Duodenal mucosa (tissue), 2 donors: ENCODE data around the gene C1QTNF8.
"Not testable (repeated sequence)": the region's sequence is repeated elsewhere in the genome, so short reads cannot be mapped to it uniquely, and the experiment has no call there.

Source experiments
- H3K27ac ChIP-seq: one replicate; pipeline ENCODE4 v1.7.0; 2013; ENCODE audit warnings: low read depth, low read length
- H3K27me3 ChIP-seq, 2 donors: one replicate each; pipeline ENCODE4 v1.7.0; 2013; ENCODE audit warnings: low read length in 2 of 2, control low read depth in 1 of 2; ENCODE audit not compliant: insufficient read depth in 2 of 2, control insufficient read depth in 1 of 2
- H3K36me3 ChIP-seq, 2 donors: one replicate each; pipeline ENCODE4 v1.7.0; 2013; ENCODE audit warnings: low read length in 2 of 2, control low read depth in 1 of 2; ENCODE audit not compliant: insufficient read depth in 2 of 2, control insufficient read depth in 1 of 2
- H3K4me1 ChIP-seq, 2 donors: one replicate each; pipeline ENCODE4 v1.7.0; 2013; ENCODE audit warnings: low read length in 2 of 2, control low read depth in 1 of 2; ENCODE audit not compliant: insufficient read depth in 2 of 2, control insufficient read depth in 1 of 2
- H3K4me3 ChIP-seq, 2 donors: one replicate each; pipeline ENCODE4 v1.7.0; 2013; ENCODE audit warnings: low read length in 2 of 2, low read depth in 1 of 2
- H3K9ac ChIP-seq, 2 donors: one replicate each; pipeline ENCODE4 v1.7.0; 2013; ENCODE audit warnings: low read length in 2 of 2, low read depth in 1 of 2
- H3K9me3 ChIP-seq, 2 donors: one replicate each; pipeline ENCODE4 v1.7.0; 2013; ENCODE audit warnings: low read length in 2 of 2, control low read depth in 1 of 2; ENCODE audit not compliant: control insufficient read depth in 1 of 2

Gene C1QTNF8

GRCh38 chr16:1093284-1094123, 2.5 kb downstream of the C1QTNF8 start:
- peaks cover 11 to 17% of the 10 kb centered on the region in 2 donors for H3K4me1 ChIP-seq
- H3K27me3 ChIP-seq, result peaks cover 13% of the 10 kb centered on the region in 2 donors
- peaks cover 0 to 4% of the 10 kb centered on the region in 2 donors for H3K9me3 ChIP-seq
- H3K4me3 ChIP-seq, result no peak overlapping the region
- H3K36me3 ChIP-seq, result no peaks in the 10 kb centered on the region
- no peak overlapping the region for H3K9ac ChIP-seq
- no peak overlapping the region for H3K27ac ChIP-seq

GRCh38 chr16:1092685-1093283, 3.3 kb downstream of the C1QTNF8 start:
- Histone ChIP-seq H3K4me1 (peaks cover 15 to 17% of the 10 kb centered on the region in 2 donors), H3K27me3 (peaks cover 17 to 20% of the 10 kb centered on the region in 2 donors)
- not testable (repeated sequence) for H3K9me3 ChIP-seq, H3K9ac ChIP-seq, H3K4me3 ChIP-seq, H3K36me3 ChIP-seq, H3K27ac ChIP-seq

GRCh38 chr16:1091992-1092552, 4.0 kb downstream of the C1QTNF8 start:
- no peak overlapping the region for H3K27ac ChIP-seq
- H3K9me3 ChIP-seq, result peaks cover 0 to 4% of the 10 kb centered on the region in 2 donors
- H3K27me3 ChIP-seq, result peaks cover 16 to 18% of the 10 kb centered on the region in 2 donors
- H3K4me3 ChIP-seq, result no peak overlapping the region
- peaks cover 15 to 17% of the 10 kb centered on the region in 2 donors for H3K4me1 ChIP-seq
- H3K9ac ChIP-seq, result no peak overlapping the region
- no peaks in the 10 kb centered on the region for H3K36me3 ChIP-seq

- peaks cover 15% of the 10 kb centered on the region in 2 donors for H3K27me3 ChIP-seq
- peak overlapping the region; percentile 63 to 71 for H3K9ac ChIP-seq
- no peak overlapping the region for H3K27ac ChIP-seq
- no peaks in the 10 kb centered on the region for H3K36me3 ChIP-seq
- peaks cover 15 to 17% of the 10 kb centered on the region in 2 donors for H3K4me1 ChIP-seq
- peaks cover 3 to 6% of the 10 kb centered on the region in 2 donors for H3K9me3 ChIP-seq
- peak overlapping the region; percentile 65 to 68 for H3K4me3 ChIP-seq
These were observed 5.1 kb downstream of the C1QTNF8 start for GRCh38 chr16:1090620-1091587.

- peak overlapping the region; percentile 63 to 71 for H3K9ac ChIP-seq
- peak overlapping the region; percentile 65 to 68 for H3K4me3 ChIP-seq
- H3K27me3 ChIP-seq, result peaks cover 9 to 12% of the 10 kb centered on the region in 2 donors
- H3K9me3 ChIP-seq, result peaks cover 12 to 15% of the 10 kb centered on the region in 2 donors
- peak overlapping the region; percentile 56 for H3K27ac ChIP-seq
- peaks cover 15 to 17% of the 10 kb centered on the region in 2 donors for H3K4me1 ChIP-seq
- no peaks in the 10 kb centered on the region for H3K36me3 ChIP-seq
These were observed 6.0 kb downstream of the C1QTNF8 start for GRCh38 chr16:1089822-1090619.

GRCh38 chr16:1089439-1089821, 6.6 kb downstream of the C1QTNF8 start:
- Histone ChIP-seq H3K4me3 (peak overlapping the region in 1 of 2 donors; percentile 68), H3K36me3 (no peaks in the 10 kb centered on the region), H3K27me3 (peaks cover 9 to 12% of the 10 kb centered on the region in 2 donors), H3K27ac (peak overlapping the region; percentile 32), H3K9ac (peak overlapping the region; percentile 12 to 71), H3K9me3 (peaks cover 18 to 20% of the 10 kb centered on the region in 2 donors), H3K4me1 (peaks cover 15 to 17% of the 10 kb centered on the region in 2 donors)

- Histone ChIP-seq H3K27ac (no peak overlapping the region), H3K27me3 (peaks cover 9 to 15% of the 10 kb centered on the region in 2 donors), H3K4me3 (no peak overlapping the region)
These were observed 7.5 kb downstream of the C1QTNF8 start for GRCh38 chr16:1088295-1089170.

GRCh38 chr16:1086443-1086842, 9.6 kb downstream of the C1QTNF8 start:
- H3K9ac ChIP-seq, H3K27ac ChIP-seq, H3K4me3 ChIP-seq, H3K36me3 ChIP-seq: not testable (repeated sequence)
- peaks cover 20 to 25% of the 10 kb centered on the region in 2 donors for H3K9me3 ChIP-seq
- H3K27me3 ChIP-seq, result peaks cover 7 to 15% of the 10 kb centered on the region in 2 donors
- peaks cover 15 to 17% of the 10 kb centered on the region in 2 donors for H3K4me1 ChIP-seq

More at GRCh38 chr16:1088295-1089170, 7.5 kb downstream of the C1QTNF8 start:
- Histone ChIP-seq H3K36me3 (no peaks in the 10 kb centered on the region), H3K4me1 (peaks cover 15 to 17% of the 10 kb centered on the region in 2 donors), H3K9me3 (peaks cover 25% of the 10 kb centered on the region in 2 donors), H3K9ac (no peak overlapping the region)
